RWPE1 (cell line): ENCODE data around the gene GLP1R.

Source experiments
- CTCF ChIA-PET: fragments of 350-600 bp; sonication (Branson Sonifier 250); formaldehyde crosslinking; extraction: SDS; loops from one replicate; lab custom pipeline; 2021; lab: Yijun Ruan, JAX
- POLR2A ChIA-PET: fragments of 400-600 bp; formaldehyde crosslinking; extraction: SDS; loops from one replicate; lab custom pipeline; 2020; ENCODE audit warnings: antibody characterized with exemption; ENCODE audit not compliant: low non-redundant PET; lab: Yijun Ruan, JAX
- DNase-seq: peaks from one replicate; pipeline ENCODE4 v3.0.0; 2012; ENCODE audit warnings: low spot score
- H3K27ac ChIP-seq: fragments of 450-650 bp; 2 replicates; pipeline ENCODE4 v1.5.1; 2017
- TF ChIP-seq, protein P1 (sequence below): fragments of 450-650 bp; conservative IDR thresholded peaks from 2 replicates; pipeline ENCODE4 v1.5.1; 2017; ENCODE audit warnings: low read depth, mild to moderate bottlenecking

Gene GLP1R

DNA sequence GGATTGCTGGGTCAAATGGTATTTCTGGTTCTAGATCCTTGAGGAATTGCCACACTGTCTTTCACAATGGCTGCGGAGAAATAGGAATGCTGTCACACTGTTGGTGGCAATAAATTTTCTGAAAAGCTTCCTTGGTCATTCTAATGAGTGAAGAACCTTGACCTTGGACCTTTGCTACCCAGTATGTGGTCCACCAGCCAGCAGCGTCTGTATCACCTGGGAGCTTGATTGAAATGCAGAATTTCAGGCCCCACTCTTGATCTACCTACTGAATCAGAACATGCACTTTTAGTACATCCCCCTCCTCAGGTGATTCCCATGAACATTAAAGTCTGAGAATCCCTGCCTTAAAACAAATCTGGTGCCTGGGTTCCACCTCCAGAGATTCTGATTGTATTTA lies 27.5 kb upstream of the GLP1R start:
- no peak for DNase-seq
- no peak overlapping the region for H3K27ac ChIP-seq
- ChIA-PET CTCF (no interaction called here), POLR2A (no interaction called here)
- TF ChIP-seq, protein P1, sequence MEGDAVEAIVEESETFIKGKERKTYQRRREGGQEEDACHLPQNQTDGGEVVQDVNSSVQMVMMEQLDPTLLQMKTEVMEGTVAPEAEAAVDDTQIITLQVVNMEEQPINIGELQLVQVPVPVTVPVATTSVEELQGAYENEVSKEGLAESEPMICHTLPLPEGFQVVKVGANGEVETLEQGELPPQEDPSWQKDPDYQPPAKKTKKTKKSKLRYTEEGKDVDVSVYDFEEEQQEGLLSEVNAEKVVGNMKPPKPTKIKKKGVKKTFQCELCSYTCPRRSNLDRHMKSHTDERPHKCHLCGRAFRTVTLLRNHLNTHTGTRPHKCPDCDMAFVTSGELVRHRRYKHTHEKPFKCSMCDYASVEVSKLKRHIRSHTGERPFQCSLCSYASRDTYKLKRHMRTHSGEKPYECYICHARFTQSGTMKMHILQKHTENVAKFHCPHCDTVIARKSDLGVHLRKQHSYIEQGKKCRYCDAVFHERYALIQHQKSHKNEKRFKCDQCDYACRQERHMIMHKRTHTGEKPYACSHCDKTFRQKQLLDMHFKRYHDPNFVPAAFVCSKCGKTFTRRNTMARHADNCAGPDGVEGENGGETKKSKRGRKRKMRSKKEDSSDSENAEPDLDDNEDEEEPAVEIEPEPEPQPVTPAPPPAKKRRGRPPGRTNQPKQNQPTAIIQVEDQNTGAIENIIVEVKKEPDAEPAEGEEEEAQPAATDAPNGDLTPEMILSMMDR, result no peak

- no peak overlapping the region for H3K27ac ChIP-seq
- POLR2A ChIA-PET, result no interaction called here
- DNase-seq, result no peak
- CTCF ChIA-PET, result interaction anchor here (1.3 kb wide), 1 partner anchor 281 kb away, joined by 6 read pairs; no protein-coding TSS in a partner anchor
- TF ChIP-seq, protein P1, result no peak
These were observed 26.8 kb upstream of the GLP1R start for GRCh38 chr6:39021779-39022178.

GRCh38 chr6:39026175-39026574 lies 22.4 kb upstream of the GLP1R start:
- H3K27ac ChIP-seq, result no peak overlapping the region
- no peak for DNase-seq
- POLR2A ChIA-PET, result no interaction called here
- TF ChIP-seq, protein P1, result no peak
- CTCF ChIA-PET, result interaction anchor here (0.6 kb wide), 1 partner anchor 49 kb away, joined by 5 read pairs; no protein-coding TSS in a partner anchor

DNA sequence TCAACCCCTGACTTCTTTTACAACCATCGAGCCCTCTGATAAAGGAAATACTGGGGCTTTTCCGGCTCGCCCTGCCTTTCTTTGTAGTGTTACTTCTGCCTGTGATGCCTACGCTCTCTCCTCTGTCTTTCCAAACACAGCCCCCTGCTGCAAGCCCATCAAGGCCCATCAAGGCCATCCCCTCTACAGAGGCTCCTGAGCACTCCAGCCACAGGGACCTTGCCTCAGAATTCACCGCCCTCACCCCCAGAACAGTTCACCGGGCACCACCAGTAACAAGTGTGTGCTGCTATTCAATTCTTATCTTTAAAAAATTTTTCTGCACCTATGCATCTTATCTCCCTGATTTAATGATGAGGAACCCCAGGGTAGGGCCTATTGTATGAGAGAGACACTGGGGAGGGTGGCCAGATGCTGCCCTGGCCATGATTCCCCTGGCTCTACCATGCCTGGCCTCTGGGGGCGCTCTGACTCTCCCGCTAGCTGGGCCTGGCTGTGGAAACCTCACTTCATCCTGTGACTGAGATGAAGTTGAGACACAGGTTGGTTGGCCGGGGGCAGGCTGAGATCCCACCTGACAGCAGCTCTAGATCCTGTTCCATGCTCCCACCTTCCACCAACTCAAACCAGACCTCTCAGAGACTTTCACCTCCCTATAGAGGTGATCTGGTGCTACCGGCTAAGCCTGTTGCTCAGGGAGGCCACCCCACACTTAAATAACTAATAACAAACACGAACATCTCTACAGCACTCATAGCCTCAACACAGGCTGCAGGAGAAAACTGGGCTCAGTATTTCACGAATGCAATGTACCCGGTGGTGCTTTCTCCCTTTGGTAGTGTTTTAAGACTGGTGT lies 19.2 kb upstream of the GLP1R start:
- DNase-seq, result peak; percentile 47
- no peak overlapping the region for H3K27ac ChIP-seq
- CTCF ChIA-PET, result interaction anchor here (0.6 to 1.2 kb wide), 2 partner anchors 31 to 103 kb away, joined by 3 read pairs; no protein-coding TSS in a partner anchor
- TF ChIP-seq, protein P1, result peak; percentile 68
- POLR2A ChIA-PET, result no interaction called here

GRCh38 chr6:39035681-39036080 lies 12.9 kb upstream of the GLP1R start:
- CTCF ChIA-PET, result no interaction called here
- POLR2A ChIA-PET, result no interaction called here
- H3K27ac ChIP-seq, result no peak overlapping the region
- TF ChIP-seq, protein P1, result no peak
- DNase-seq, result no peak

GRCh38 chr6:39037082-39037508 lies 11.5 kb upstream of the GLP1R start:
- ChIA-PET POLR2A (no interaction called here), CTCF (no interaction called here)
- TF ChIP-seq, protein P1, result no peak
- no peak for DNase-seq
- H3K27ac ChIP-seq, result no peak overlapping the region
